ENCODE data around the gene SARNP. TPM values are rescaled to one million over a fixed set of nuclear protein-coding genes. Genes with fewer than 3 reads are reported as not detected.
"Not testable (repeated sequence)": the region's sequence is repeated elsewhere in the genome, so short reads cannot be mapped to it uniquely, and the experiment has no call there.

Gene SARNP
- total RNA-seq, 1 donor from 2014 or later: 78.3 TPM

- Mint-ChIP-seq H3K4me1 (ENCODE audit: low read depth) (peaks cover 8% of the 10 kb centered on the region), H3K4me3 (ENCODE audit: low read depth) (no peak overlapping the region), H3K9me3 (no peaks in the 10 kb centered on the region), H3K27ac (peak overlapping the region; percentile 73), H3K27me3 (ENCODE audit: low read depth) (peaks cover 11% of the 10 kb centered on the region), H3K36me3 (ENCODE audit: low read depth) (no peaks in the 10 kb centered on the region)
- DNase-seq (ENCODE audit: low spot score): no peak
- intact Hi-C loops (cut with micrococcal nuclease): no loop called here
Measured at GRCh38 chr12:55847033-55847432, 29.5 kb upstream of the SARNP start.

- Mint-ChIP-seq H3K4me3 (ENCODE audit: low read depth) (no peak overlapping the region), H3K36me3 (ENCODE audit: low read depth) (no peaks in the 10 kb centered on the region), H3K27me3 (ENCODE audit: low read depth) (peaks cover 10% of the 10 kb centered on the region), H3K9me3 (no peaks in the 10 kb centered on the region), H3K27ac (no peak overlapping the region), H3K4me1 (ENCODE audit: low read depth) (peaks cover 8% of the 10 kb centered on the region)
- intact Hi-C loops (cut with micrococcal nuclease): no loop called here
- no peak for DNase-seq (ENCODE audit: low spot score)
Measured at GRCh38 chr12:55845785-55846496, 28.4 kb upstream of the SARNP start.

- peaks cover 8% of the 10 kb centered on the region for H3K4me1 Mint-ChIP-seq (ENCODE audit: low read depth)
- H3K4me3 Mint-ChIP-seq (ENCODE audit: low read depth): no peak overlapping the region
- DNase-seq (ENCODE audit: low spot score): no peak
- intact Hi-C loops (cut with micrococcal nuclease): no loop called here
- no peaks in the 10 kb centered on the region for H3K9me3 Mint-ChIP-seq
- H3K36me3 Mint-ChIP-seq (ENCODE audit: low read depth): no peaks in the 10 kb centered on the region
- no peak overlapping the region for H3K27ac Mint-ChIP-seq
- peaks cover 8% of the 10 kb centered on the region for H3K27me3 Mint-ChIP-seq (ENCODE audit: low read depth)
Measured at GRCh38 chr12:55845361-55845760, 27.8 kb upstream of the SARNP start.

- peaks cover 8% of the 10 kb centered on the region for H3K4me1 Mint-ChIP-seq (ENCODE audit: low read depth)
- intact Hi-C loops (cut with micrococcal nuclease): no loop called here
- H3K27ac Mint-ChIP-seq: no peak overlapping the region
Measured at GRCh38 chr12:55844961-55845360, 27.4 kb upstream of the SARNP start.

GRCh38 chr12:55843431-55843830, 25.9 kb upstream of the SARNP start:
- Mint-ChIP-seq H3K4me3 (ENCODE audit: low read depth) (no peak overlapping the region), H3K9me3 (no peaks in the 10 kb centered on the region), H3K4me1 (ENCODE audit: low read depth) (peaks cover 8% of the 10 kb centered on the region), H3K27ac (no peak overlapping the region), H3K36me3 (ENCODE audit: low read depth) (no peaks in the 10 kb centered on the region), H3K27me3 (ENCODE audit: low read depth) (no peaks in the 10 kb centered on the region)
- DNase-seq (ENCODE audit: low spot score): no peak
- intact Hi-C loops (cut with micrococcal nuclease): no loop called here

More at GRCh38 chr12:55844961-55845360, 27.4 kb upstream of the SARNP start:
- H3K4me3 Mint-ChIP-seq (ENCODE audit: low read depth): no peak overlapping the region
- no peaks in the 10 kb centered on the region for H3K36me3 Mint-ChIP-seq (ENCODE audit: low read depth)
- peaks cover 5% of the 10 kb centered on the region for H3K27me3 Mint-ChIP-seq (ENCODE audit: low read depth)
- no peak for DNase-seq (ENCODE audit: low spot score)
- H3K9me3 Mint-ChIP-seq: no peaks in the 10 kb centered on the region

GRCh38 chr12:55842681-55843429, 25.3 kb upstream of the SARNP start, which contains the start of gene MMP19:
TSS of gene MMP19 (minus strand) at chr12:55842936. CDS start at chr12:55842830, 106 bp downstream.
- no peak within 1 kb of the TSS for H3K4me3 Mint-ChIP-seq (ENCODE audit: low read depth)
- H3K4me1 Mint-ChIP-seq (ENCODE audit: low read depth): peaks cover 8% of the 10 kb centered on the region
- intact Hi-C loops (cut with micrococcal nuclease): no loop called here
- no peaks in the 10 kb centered on the region for H3K27me3 Mint-ChIP-seq (ENCODE audit: low read depth)
- no peaks in the 10 kb centered on the region for H3K36me3 Mint-ChIP-seq (ENCODE audit: low read depth)
- no peak within 1 kb of the TSS for H3K27ac Mint-ChIP-seq
- H3K9me3 Mint-ChIP-seq: no peaks in the 10 kb centered on the region
- no peak for DNase-seq (ENCODE audit: low spot score)

GRCh38 chr12:55840581-55841351, 23.2 kb upstream of the SARNP start:
- H3K27ac Mint-ChIP-seq: no peak overlapping the region
- H3K4me3 Mint-ChIP-seq (ENCODE audit: low read depth): no peak overlapping the region
- H3K4me1 Mint-ChIP-seq (ENCODE audit: low read depth): no peaks in the 10 kb centered on the region
- no peak for DNase-seq (ENCODE audit: low spot score)
- H3K9me3 Mint-ChIP-seq: no peaks in the 10 kb centered on the region
- H3K36me3 Mint-ChIP-seq (ENCODE audit: low read depth): no peaks in the 10 kb centered on the region
- intact Hi-C loops (cut with micrococcal nuclease): no loop called here
- no peaks in the 10 kb centered on the region for H3K27me3 Mint-ChIP-seq (ENCODE audit: low read depth)

- Mint-ChIP-seq H3K27ac (no peak overlapping the region), H3K9me3 (no peaks in the 10 kb centered on the region), H3K4me3 (ENCODE audit: low read depth) (no peak overlapping the region), H3K27me3 (ENCODE audit: low read depth) (no peaks in the 10 kb centered on the region), H3K4me1 (ENCODE audit: low read depth) (no peaks in the 10 kb centered on the region), H3K36me3 (ENCODE audit: low read depth) (no peaks in the 10 kb centered on the region)
- DNase-seq (ENCODE audit: low spot score): no peak
- intact Hi-C loops (cut with micrococcal nuclease): no loop called here
Measured at GRCh38 chr12:55839345-55840140, 22.0 kb upstream of the SARNP start.

GRCh38 chr12:55838361-55838760, 20.8 kb upstream of the SARNP start:
- no peaks in the 10 kb centered on the region for H3K27me3 Mint-ChIP-seq (ENCODE audit: low read depth)
- DNase-seq (ENCODE audit: low spot score): no peak
- no peaks in the 10 kb centered on the region for H3K9me3 Mint-ChIP-seq
- H3K36me3 Mint-ChIP-seq (ENCODE audit: low read depth): no peaks in the 10 kb centered on the region
- intact Hi-C loops (cut with micrococcal nuclease): no loop called here
- H3K4me3 Mint-ChIP-seq (ENCODE audit: low read depth): no peak overlapping the region
- no peak overlapping the region for H3K27ac Mint-ChIP-seq
- H3K4me1 Mint-ChIP-seq (ENCODE audit: low read depth): peaks cover 1% of the 10 kb centered on the region

GRCh38 chr12:55834400-55834799, 16.9 kb upstream of the SARNP start:
- intact Hi-C loops (cut with micrococcal nuclease); H3K4me3 Mint-ChIP-seq (ENCODE audit: low read depth); H3K27me3 Mint-ChIP-seq (ENCODE audit: low read depth); H3K9me3 Mint-ChIP-seq; H3K27ac Mint-ChIP-seq; DNase-seq (ENCODE audit: low spot score); H3K36me3 Mint-ChIP-seq (ENCODE audit: low read depth): not testable (repeated sequence)
- peaks cover 16% of the 10 kb centered on the region for H3K4me1 Mint-ChIP-seq (ENCODE audit: low read depth)

- H3K9me3 Mint-ChIP-seq: no peaks in the 10 kb centered on the region
- intact Hi-C loops (cut with micrococcal nuclease): no loop called here
- H3K36me3 Mint-ChIP-seq (ENCODE audit: low read depth): peaks cover 5% of the 10 kb centered on the region
- H3K27me3 Mint-ChIP-seq (ENCODE audit: low read depth): no peaks in the 10 kb centered on the region
- no peak for DNase-seq (ENCODE audit: low spot score)
- H3K4me3 Mint-ChIP-seq (ENCODE audit: low read depth): no peak overlapping the region
- no peak overlapping the region for H3K27ac Mint-ChIP-seq
- peaks cover 21% of the 10 kb centered on the region for H3K4me1 Mint-ChIP-seq (ENCODE audit: low read depth)
Measured at GRCh38 chr12:55833056-55833455, 15.5 kb upstream of the SARNP start.

GRCh38 chr12:55831447-55831815, 13.9 kb upstream of the SARNP start:
- peaks cover 31% of the 10 kb centered on the region for H3K4me1 Mint-ChIP-seq (ENCODE audit: low read depth)
- H3K27ac Mint-ChIP-seq: peak overlapping the region; percentile 28
- DNase-seq (ENCODE audit: low spot score): no peak
- H3K4me3 Mint-ChIP-seq (ENCODE audit: low read depth): peak overlapping the region; percentile 97
- no peaks in the 10 kb centered on the region for H3K9me3 Mint-ChIP-seq
- no peaks in the 10 kb centered on the region for H3K27me3 Mint-ChIP-seq (ENCODE audit: low read depth)
- peaks cover 16% of the 10 kb centered on the region for H3K36me3 Mint-ChIP-seq (ENCODE audit: low read depth)
- intact Hi-C loops (cut with micrococcal nuclease): no loop called here
